Naive thymus-derived CD4-positive, alpha-beta T cell (primary cell): ENCODE measurements around the gene FHIT. TPM values are rescaled to one million over a fixed set of nuclear protein-coding genes. Genes with fewer than 3 reads are reported as not detected.
A peak's percentile ranks its signal among the peaks of the same experiment; 100 is the strongest.

Experiments
- ATAC-seq: fragments of 150-1000 bp; cut with Tn5 transposase; 2 replicates; pipeline ENCODE4 v1.10.0; 2021; ENCODE audit warnings: mild to moderate bottlenecking, moderate library complexity
- CTCF ChIA-PET: fragments of 350-600 bp; sonication (Branson Sonifier 250); formaldehyde crosslinking; loops from one replicate; lab custom pipeline; 2021; ENCODE audit warnings: antibody characterized with exemption; lab: Charles Lee
- POLR2A ChIA-PET: fragments of 350-600 bp; sonication (Branson Sonifier 250); formaldehyde crosslinking; loops from one replicate; lab custom pipeline; 2021; ENCODE audit warnings: antibody characterized with exemption, inconsistent platforms; lab: Charles Lee
- DNase-seq, 9 donors: peaks; one replicate each; pipeline versions ENCODE4 v3.0.0 to v3.0.0-alpha.2; 2020 to 2022; ENCODE audit warnings: mixed read lengths in 1 of 9
- H3K27ac ChIP-seq: one replicate; pipeline ENCODE4 v1.7.0; 2013; ENCODE audit warnings: mild to moderate bottlenecking, low read depth, low read length, moderate library complexity
- H3K27me3 ChIP-seq, 2 donors: one replicate each; pipeline ENCODE4 v1.7.0; 2013; ENCODE audit warnings: low read length in 2 of 2, mild to moderate bottlenecking in 2 of 2, moderate library complexity in 2 of 2; ENCODE audit not compliant: control insufficient read depth in 2 of 2, insufficient read depth in 2 of 2
- H3K36me3 ChIP-seq, 3 experiments: 1 replicate in 2 of 3; 2 replicates in 1 of 3; pipeline ENCODE4 v1.7.0; 2013; ENCODE audit warnings: low read length in 3 of 3, mild to moderate bottlenecking in 3 of 3, moderate library complexity in 1 of 3; ENCODE audit not compliant: insufficient read depth in 3 of 3, control insufficient read depth in 2 of 3
- H3K4me1 ChIP-seq, 2 donors: one replicate each; pipeline ENCODE4 v1.7.0; 2013; ENCODE audit warnings: low read length in 2 of 2, mild to moderate bottlenecking in 2 of 2, moderate library complexity in 1 of 2; ENCODE audit not compliant: control insufficient read depth in 2 of 2, insufficient read depth in 2 of 2
- H3K4me3 ChIP-seq: 2 replicates; pipeline ENCODE4 v1.7.0; 2013; ENCODE audit warnings: mild to moderate bottlenecking, low read length
- H3K9me3 ChIP-seq, 3 experiments: 1 replicate in 2 of 3; 2 replicates in 1 of 3; pipeline ENCODE4 v1.7.0; 2013; ENCODE audit warnings: low read length in 3 of 3; ENCODE audit not compliant: control insufficient read depth in 2 of 3
- H3K27ac Mint-ChIP-seq, 9 donors: one replicate each; pipeline ENCODE4 v1.8.0; 2020 to 2022; ENCODE audit warnings: mixed read lengths in 9 of 9, mild to moderate bottlenecking in 8 of 9, moderate library complexity in 5 of 9, inconsistent platforms in 2 of 9
- H3K27me3 Mint-ChIP-seq, 5 donors: one replicate each; pipeline ENCODE4 v1.8.0; 2021 to 2022; ENCODE audit warnings: mixed read lengths in 5 of 5, mild to moderate bottlenecking in 1 of 5
- H3K36me3 Mint-ChIP-seq, 5 donors: one replicate each; pipeline ENCODE4 v1.8.0; 2020 to 2022; ENCODE audit warnings: mixed read lengths in 5 of 5, mild to moderate bottlenecking in 3 of 5, inconsistent platforms in 1 of 5
- H3K4me1 Mint-ChIP-seq, 7 donors: one replicate each; pipeline ENCODE4 v1.8.0; 2020 to 2022; ENCODE audit warnings: mixed read lengths in 7 of 7, mild to moderate bottlenecking in 3 of 7, inconsistent platforms in 1 of 7
- H3K4me3 Mint-ChIP-seq, 10 donors: one replicate each; pipeline ENCODE4 v1.8.0; 2020 to 2022; ENCODE audit warnings: mild to moderate bottlenecking in 10 of 10, mixed read lengths in 10 of 10, moderate library complexity in 6 of 10, inconsistent platforms in 2 of 10
- H3K9me3 Mint-ChIP-seq, 11 donors: one replicate each; pipeline ENCODE4 v1.8.0; 2020 to 2022; ENCODE audit warnings: mixed read lengths in 11 of 11, mild to moderate bottlenecking in 4 of 11, inconsistent platforms in 1 of 11, moderate library complexity in 1 of 11
- intact Hi-C, 2 donors: fragments of 100-400 bp; cut with micrococcal nuclease; formaldehyde crosslinking; loops; one replicate each; pipeline ENCODE4 v1.15.1; 2023
- polyA plus RNA-seq, 2 donors: library from polyadenylated mRNA; unstranded; fragments of 300-500 nt; fragmentation: Illumina TruSeq; gene quantifications; one replicate each; pipeline ENCODE4 v1.2.3, GENCODE V29; 2021
- total RNA-seq, 6 experiments: library from RNA in 5 of 6; stranded (reverse) in 5 of 6; gene quantifications; 1 replicate in 5 of 6; 2 replicates in 1 of 6; pipeline ENCODE4 v1.2.3 and lab custom pipeline; 2021 to 2026

Gene FHIT
- total and polyA plus RNA-seq, 7 experiments from 2014 or later: 51.2 to 230 (median 152) TPM

GRCh38 chr3:60135474-60135873, 1115.8 kb downstream of the FHIT start:
- Mint-ChIP-seq H3K27me3 (no peaks in the 10 kb centered on the region), H3K9me3 (peaks cover 0 to 12% (median 0%) of the 10 kb centered on the region in 11 donors), H3K36me3 (peaks cover 0 to 20% (median 0%) of the 10 kb centered on the region in 5 donors), H3K27ac (no peak overlapping the region), H3K4me1 (peaks cover 0 to 15% (median 13%) of the 10 kb centered on the region in 7 donors), H3K4me3 (no peak overlapping the region)
- DNase-seq (no peak), ATAC-seq (no peak)
- no peaks in the 10 kb centered on the region for H3K27me3 ChIP-seq
- no peaks in the 10 kb centered on the region for H3K4me1 ChIP-seq
- no peak overlapping the region for H3K4me3 ChIP-seq
- intact Hi-C loops: no loop called here
- H3K36me3 ChIP-seq: no peaks in the 10 kb centered on the region
- POLR2A ChIA-PET: interaction anchor here (0.7 kb wide), 1 partner anchor 42 kb away, joined by 3 read pairs; no protein-coding TSS in a partner anchor
- CTCF ChIA-PET: no interaction called here
- no peaks in the 10 kb centered on the region for H3K9me3 ChIP-seq
- no peak overlapping the region for H3K27ac ChIP-seq

GRCh38 chr3:60133269-60134162, 1117.7 kb downstream of the FHIT start:
- no peak for ATAC-seq
- H3K27ac ChIP-seq: no peak overlapping the region
- no peaks in the 10 kb centered on the region for H3K27me3 Mint-ChIP-seq
- H3K9me3 Mint-ChIP-seq: peaks cover 0 to 12% (median 0%) of the 10 kb centered on the region in 11 donors
- no peaks in the 10 kb centered on the region for H3K9me3 ChIP-seq
- no peaks in the 10 kb centered on the region for H3K4me1 ChIP-seq
- no peak for DNase-seq
- no peak overlapping the region for H3K4me3 Mint-ChIP-seq
- no peaks in the 10 kb centered on the region for H3K27me3 ChIP-seq
- no peak overlapping the region for H3K27ac Mint-ChIP-seq
- intact Hi-C loops: no loop called here
- ChIA-PET CTCF (no interaction called here), POLR2A (no interaction called here)
- H3K36me3 ChIP-seq: no peaks in the 10 kb centered on the region
- H3K4me3 ChIP-seq: no peak overlapping the region
- peaks cover 0 to 20% (median 2%) of the 10 kb centered on the region in 5 donors for H3K36me3 Mint-ChIP-seq
- H3K4me1 Mint-ChIP-seq: peaks cover 0 to 14% (median 10%) of the 10 kb centered on the region in 7 donors

- Mint-ChIP-seq H3K36me3 (peaks cover 0 to 17% (median 6%) of the 10 kb centered on the region in 5 donors), H3K4me3 (no peak overlapping the region), H3K27me3 (no peaks in the 10 kb centered on the region), H3K27ac (peak overlapping the region in 2 of 9 donors; percentile 7 to 22), H3K9me3 (peaks cover 0 to 18% (median 0%) of the 10 kb centered on the region in 11 donors), H3K4me1 (peaks cover 0 to 13% (median 4%) of the 10 kb centered on the region in 7 donors)
- Histone ChIP-seq H3K9me3 (no peaks in the 10 kb centered on the region), H3K4me3 (no peak overlapping the region), H3K27ac (no peak overlapping the region), H3K36me3 (no peaks in the 10 kb centered on the region), H3K4me1 (no peaks in the 10 kb centered on the region), H3K27me3 (no peaks in the 10 kb centered on the region)
- no peak for DNase-seq
- POLR2A ChIA-PET: interaction anchor here (0.7 kb wide), 1 partner anchor 26 kb away, joined by 4 read pairs; no protein-coding TSS in a partner anchor
- CTCF ChIA-PET: no interaction called here
- no peak for ATAC-seq
- intact Hi-C loops: no loop called here
Observed at GRCh38 chr3:60131618-60132017, 1119.6 kb downstream of the FHIT start.

- H3K27ac Mint-ChIP-seq: peak overlapping the region in 2 of 9 donors; percentile 0 to 23
- no peak overlapping the region for H3K4me3 Mint-ChIP-seq
Observed at GRCh38 chr3:60126511-60127304, 1124.5 kb downstream of the FHIT start.

GRCh38 chr3:60125686-60126085, 1125.6 kb downstream of the FHIT start:
- H3K4me1 Mint-ChIP-seq: peaks cover 0 to 16% (median 6%) of the 10 kb centered on the region in 7 donors
- ATAC-seq (no peak), DNase-seq (no peak)
- peaks cover 0 to 8% (median 6%) of the 10 kb centered on the region in 5 donors for H3K36me3 Mint-ChIP-seq
- no peaks in the 10 kb centered on the region for H3K27me3 Mint-ChIP-seq
- H3K27ac Mint-ChIP-seq: peak overlapping the region in 2 of 9 donors; percentile 0 to 23
- Histone ChIP-seq H3K27ac (no peak overlapping the region), H3K4me1 (no peaks in the 10 kb centered on the region), H3K9me3 (no peaks in the 10 kb centered on the region), H3K4me3 (no peak overlapping the region), H3K36me3 (no peaks in the 10 kb centered on the region), H3K27me3 (no peaks in the 10 kb centered on the region)
- ChIA-PET CTCF (no interaction called here), POLR2A (interaction anchor here (0.7 kb wide), 1 partner anchor 380 kb away, joined by 3 read pairs; no protein-coding TSS in a partner anchor)
- intact Hi-C loops: no loop called here
- H3K4me3 Mint-ChIP-seq: no peak overlapping the region
- H3K9me3 Mint-ChIP-seq: peaks cover 0 to 12% (median 0%) of the 10 kb centered on the region in 11 donors

More at GRCh38 chr3:60126511-60127304, 1124.5 kb downstream of the FHIT start:
- peaks cover 0 to 14% (median 10%) of the 10 kb centered on the region in 7 donors for H3K4me1 Mint-ChIP-seq
- no peak overlapping the region for H3K27ac ChIP-seq
- CTCF ChIA-PET: no interaction called here
- H3K9me3 Mint-ChIP-seq: peaks cover 0 to 12% (median 0%) of the 10 kb centered on the region in 11 donors
- ATAC-seq: no peak
- H3K27me3 ChIP-seq: no peaks in the 10 kb centered on the region
- H3K9me3 ChIP-seq: no peaks in the 10 kb centered on the region
- H3K36me3 Mint-ChIP-seq: peaks cover 0 to 8% (median 6%) of the 10 kb centered on the region in 5 donors
- intact Hi-C loops: no loop called here
- no peaks in the 10 kb centered on the region for H3K27me3 Mint-ChIP-seq
- H3K4me3 ChIP-seq: no peak overlapping the region
- no peaks in the 10 kb centered on the region for H3K36me3 ChIP-seq
- POLR2A ChIA-PET: interaction anchor here (0.6 to 0.7 kb wide), 3 partner anchors 10 to 381 kb away, joined by 3 to 4 read pairs (median 3); no protein-coding TSS in a partner anchor
- DNase-seq: no peak
- H3K4me1 ChIP-seq: no peaks in the 10 kb centered on the region

- Mint-ChIP-seq H3K27ac (peak overlapping the region in 1 of 9 donors; percentile 6), H3K4me1 (peaks cover 0 to 16% (median 6%) of the 10 kb centered on the region in 7 donors), H3K4me3 (no peak overlapping the region), H3K36me3 (peaks cover 0 to 5% (median 0%) of the 10 kb centered on the region in 5 donors), H3K9me3 (no peaks in the 10 kb centered on the region), H3K27me3 (no peaks in the 10 kb centered on the region)
- Histone ChIP-seq H3K4me3 (no peak overlapping the region), H3K9me3 (no peaks in the 10 kb centered on the region), H3K4me1 (no peaks in the 10 kb centered on the region), H3K27ac (no peak overlapping the region), H3K36me3 (no peaks in the 10 kb centered on the region), H3K27me3 (no peaks in the 10 kb centered on the region)
- ChIA-PET CTCF (no interaction called here), POLR2A (no interaction called here)
- DNase-seq: no peak
- intact Hi-C loops: no loop called here
- no peak for ATAC-seq
Observed at GRCh38 chr3:60120245-60120644, 1131.0 kb downstream of the FHIT start.
